HG03135 (cell line): Measurements from ENCODE around the gene FILIP1.

Source experiments
- ATAC-seq: cut with Tn5 transposase; IDR thresholded peaks from one replicate; pipeline ENCODE4 v1.9.1; 2021; ENCODE audit warnings: mild to moderate bottlenecking, moderate library complexity; ENCODE audit not compliant: unreplicated experiment

Gene FILIP1

DNA sequence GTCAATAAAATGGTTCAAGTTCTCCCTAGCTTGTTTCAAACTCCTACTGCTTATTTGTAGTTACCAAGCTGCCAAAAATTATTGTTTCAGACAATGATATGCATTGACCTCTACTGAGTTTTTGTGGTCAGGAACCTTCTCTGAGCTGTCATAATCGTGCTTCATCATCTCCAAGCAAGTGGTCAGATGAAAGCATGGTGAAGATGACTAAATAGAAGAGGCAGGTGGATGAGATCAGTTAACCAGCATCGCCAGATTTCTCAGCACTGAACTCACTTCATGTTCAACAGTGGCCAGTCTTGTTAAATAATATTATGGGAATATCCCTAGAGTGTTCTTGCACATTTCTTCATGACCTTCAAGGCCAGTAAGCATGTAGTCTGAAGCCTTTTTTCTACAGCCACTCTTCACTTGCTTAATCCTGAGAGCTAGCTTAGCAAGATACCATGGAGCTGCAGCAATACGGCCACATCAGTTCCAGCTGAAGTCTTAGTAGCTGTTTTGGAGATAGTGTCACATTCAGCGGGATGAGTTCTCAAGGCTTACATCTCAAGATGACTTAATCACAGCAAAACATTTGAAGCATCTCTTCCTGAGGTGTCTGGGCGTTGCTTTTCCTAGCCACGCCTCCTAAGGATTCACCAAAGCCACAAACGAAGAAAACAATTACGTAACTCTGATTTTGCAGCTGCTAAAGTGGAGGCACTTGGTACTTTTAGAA lies 107.4 kb downstream of the FILIP1 start:
- no peak for ATAC-seq

DNA sequence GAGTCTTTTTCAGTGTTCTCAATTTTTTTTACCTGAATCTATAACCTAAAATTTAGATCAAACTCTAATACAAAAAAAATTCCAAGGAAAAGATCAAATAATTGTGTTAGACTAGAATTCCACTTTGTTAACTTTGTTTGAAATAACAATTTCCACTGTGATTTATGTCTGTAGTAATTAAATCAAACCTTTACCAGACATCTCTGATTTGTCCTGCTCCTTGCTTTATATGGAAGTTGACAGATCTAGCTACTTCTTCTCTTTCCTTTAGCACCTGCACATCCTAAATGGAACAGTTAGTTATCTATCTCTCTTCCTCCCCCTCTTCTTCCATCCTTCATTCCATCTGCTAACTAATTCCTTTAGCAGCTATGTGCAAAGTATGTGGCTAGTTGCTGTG lies 109.5 kb downstream of the FILIP1 start:
- ATAC-seq = no peak

- ATAC-seq = no peak
Measured at GRCh38 chr6:75382634-75382900, 111.0 kb downstream of the FILIP1 start.

DNA sequence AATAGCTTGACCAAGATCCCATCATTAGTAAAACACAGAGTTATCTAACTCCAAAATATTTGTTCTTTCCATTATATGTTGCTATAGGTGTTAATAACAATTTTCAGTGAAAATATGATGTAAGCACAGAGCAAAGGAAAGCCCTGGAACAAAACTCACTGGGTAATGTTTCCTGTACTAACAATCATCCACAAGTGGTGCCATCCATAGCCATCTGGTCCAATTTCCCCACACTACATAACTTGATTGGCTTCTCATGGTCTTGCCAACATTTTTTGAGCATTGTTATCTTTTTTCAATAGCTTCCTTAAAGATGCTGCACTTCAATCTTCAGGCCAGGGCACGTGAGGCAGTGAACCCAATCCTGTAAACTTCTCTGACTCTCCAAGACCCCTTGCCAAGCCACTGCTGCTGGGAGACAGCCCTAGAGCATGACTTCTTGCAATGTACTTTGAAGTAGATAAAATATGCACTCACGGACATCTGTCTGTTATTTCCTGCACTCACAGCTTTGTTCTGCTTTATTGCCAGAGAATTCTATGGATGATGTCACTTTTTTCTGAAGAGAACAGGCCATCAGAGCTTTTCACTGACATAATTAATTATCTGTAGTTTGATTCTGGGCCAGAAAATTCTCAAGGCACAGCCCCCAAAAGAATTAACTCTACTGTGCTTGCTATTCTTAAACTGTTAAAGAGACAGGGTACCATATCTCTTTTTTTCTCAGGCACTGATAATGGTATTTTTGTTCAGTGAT lies 111.5 kb downstream of the FILIP1 start:
- ATAC-seq = no peak

GRCh38 chr6:75379536-75379935 lies 114.1 kb downstream of the FILIP1 start:
- ATAC-seq = no peak

- no peak for ATAC-seq
Measured at GRCh38 chr6:75378101-75378500, 115.5 kb downstream of the FILIP1 start.

- ATAC-seq = no peak
Measured at GRCh38 chr6:75377386-75377785, 116.2 kb downstream of the FILIP1 start.

GRCh38 chr6:75376347-75377024 lies 117.1 kb downstream of the FILIP1 start:
- ATAC-seq = no peak

GRCh38 chr6:75374961-75375400 lies 118.6 kb downstream of the FILIP1 start:
- ATAC-seq = no peak

- no peak for ATAC-seq
Measured at GRCh38 chr6:75372884-75373283, 120.7 kb downstream of the FILIP1 start.

GRCh38 chr6:75370011-75370410 lies 123.6 kb downstream of the FILIP1 start:
- no peak for ATAC-seq

DNA sequence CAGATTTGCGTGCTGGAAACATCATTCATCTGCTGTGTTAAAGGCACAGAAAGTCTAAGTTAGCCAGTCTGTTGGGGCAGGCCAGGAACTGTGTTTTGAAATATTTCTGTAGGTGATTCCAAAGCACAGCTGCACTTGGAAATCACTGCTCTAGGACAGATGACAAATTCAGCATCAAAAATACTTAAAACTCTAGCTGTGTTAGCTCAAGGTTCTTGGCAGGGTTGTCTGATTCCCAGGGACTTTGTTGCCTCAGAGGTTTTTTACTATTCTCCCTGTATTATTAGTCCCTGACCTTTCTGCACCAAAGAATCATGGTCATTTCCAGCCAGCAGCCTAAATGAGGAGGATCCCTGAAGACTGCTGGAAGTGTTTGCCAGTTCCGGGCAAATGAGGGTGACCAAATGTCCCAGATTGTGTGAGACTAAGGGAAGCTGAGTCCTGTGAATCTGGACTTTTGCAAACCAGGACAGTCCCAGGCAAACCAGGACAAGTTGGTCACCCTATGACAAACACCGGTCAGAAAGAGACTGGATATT lies 124.7 kb downstream of the FILIP1 start:
- ATAC-seq = no peak

DNA sequence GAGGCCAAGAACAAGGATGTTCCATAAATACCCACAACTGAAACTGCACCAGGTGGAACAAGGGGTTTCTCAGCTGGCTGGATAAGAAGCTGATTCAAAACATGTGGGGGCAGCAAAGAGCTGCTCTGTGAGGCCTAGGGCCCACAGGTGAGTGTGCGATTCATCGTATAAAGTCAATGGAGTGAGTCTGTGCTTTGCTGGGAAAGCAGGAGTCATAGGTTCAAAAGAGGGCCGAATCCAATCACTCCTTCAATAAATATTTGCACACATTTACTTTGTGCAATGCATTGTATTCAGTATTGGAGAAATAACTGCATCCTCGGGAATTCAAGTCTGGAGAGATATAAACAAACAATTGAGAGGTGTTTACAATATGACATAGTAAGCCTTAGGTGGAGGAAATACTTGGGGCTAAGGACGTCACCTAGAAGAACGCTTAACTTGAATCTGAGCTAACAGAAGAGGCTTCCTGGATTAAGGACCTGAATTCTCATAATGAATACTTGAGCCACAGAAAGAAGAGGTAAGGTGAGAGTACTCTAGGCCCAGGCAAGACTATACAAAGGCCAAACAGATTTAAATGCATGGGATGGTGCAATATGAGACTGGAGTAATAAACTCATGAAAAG lies 125.3 kb downstream of the FILIP1 start:
- no peak for ATAC-seq

- ATAC-seq = no peak
Measured at GRCh38 chr6:75363304-75363703, 130.3 kb downstream of the FILIP1 start.

DNA sequence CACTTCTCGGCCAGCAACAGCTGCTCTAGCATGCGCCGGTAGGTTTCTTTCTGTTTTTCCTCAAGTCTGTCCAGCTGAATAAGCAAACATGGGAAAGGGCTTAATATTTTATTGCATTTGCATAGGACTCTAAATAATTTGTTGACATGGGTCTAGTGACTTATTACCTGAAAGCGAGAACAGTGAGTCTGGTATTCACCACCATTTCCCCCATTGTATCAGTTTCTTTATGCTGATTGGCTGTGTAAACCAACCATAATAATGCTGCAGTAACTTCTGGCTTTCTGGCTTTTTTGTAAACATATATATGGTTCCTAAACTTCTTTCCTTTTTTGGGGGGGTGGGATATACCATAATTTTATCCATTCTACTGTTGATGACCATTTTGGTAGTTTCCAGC lies 140.0 kb downstream of the FILIP1 start:
- no peak for ATAC-seq

DNA sequence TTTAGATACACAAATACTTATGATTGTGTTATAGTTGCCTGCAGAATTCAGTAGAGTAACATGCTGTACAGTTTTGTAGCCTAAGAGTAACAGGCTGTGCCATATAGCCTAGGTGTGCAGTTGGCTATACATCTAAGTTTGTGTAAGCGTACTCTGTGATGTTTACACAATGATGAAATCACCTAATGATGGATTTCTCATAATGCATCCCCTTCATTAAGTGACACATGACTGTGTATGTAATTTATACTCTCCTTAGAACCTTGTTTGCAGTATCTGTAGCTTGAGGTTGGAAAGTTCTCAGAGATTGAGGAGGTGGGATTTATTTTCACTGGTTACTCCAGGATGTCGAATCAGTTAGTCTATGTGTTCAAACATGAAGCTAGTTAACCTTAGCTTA lies 142.0 kb downstream of the FILIP1 start:
- no peak for ATAC-seq

DNA sequence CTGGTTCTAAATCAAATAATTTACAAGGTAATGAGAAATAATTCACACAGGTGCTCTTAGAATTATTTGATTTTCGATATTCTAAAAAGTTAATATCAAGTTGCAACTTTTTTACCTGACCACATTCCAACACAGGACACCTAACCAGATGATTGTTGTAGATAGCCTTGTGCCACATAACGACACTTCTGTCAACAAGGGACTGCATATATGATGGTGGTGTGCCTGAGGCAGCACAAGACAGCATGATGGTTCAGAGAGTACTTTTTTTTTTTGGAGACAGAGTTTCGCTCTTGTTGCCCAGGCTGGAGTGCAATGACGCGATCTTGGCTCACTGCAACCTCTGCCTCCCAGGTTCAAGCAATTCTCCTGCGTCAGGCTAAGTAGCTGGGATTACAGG lies 142.8 kb downstream of the FILIP1 start:
- no peak for ATAC-seq

GRCh38 chr6:75350156-75350555 lies 143.4 kb downstream of the FILIP1 start:
- no peak for ATAC-seq

DNA sequence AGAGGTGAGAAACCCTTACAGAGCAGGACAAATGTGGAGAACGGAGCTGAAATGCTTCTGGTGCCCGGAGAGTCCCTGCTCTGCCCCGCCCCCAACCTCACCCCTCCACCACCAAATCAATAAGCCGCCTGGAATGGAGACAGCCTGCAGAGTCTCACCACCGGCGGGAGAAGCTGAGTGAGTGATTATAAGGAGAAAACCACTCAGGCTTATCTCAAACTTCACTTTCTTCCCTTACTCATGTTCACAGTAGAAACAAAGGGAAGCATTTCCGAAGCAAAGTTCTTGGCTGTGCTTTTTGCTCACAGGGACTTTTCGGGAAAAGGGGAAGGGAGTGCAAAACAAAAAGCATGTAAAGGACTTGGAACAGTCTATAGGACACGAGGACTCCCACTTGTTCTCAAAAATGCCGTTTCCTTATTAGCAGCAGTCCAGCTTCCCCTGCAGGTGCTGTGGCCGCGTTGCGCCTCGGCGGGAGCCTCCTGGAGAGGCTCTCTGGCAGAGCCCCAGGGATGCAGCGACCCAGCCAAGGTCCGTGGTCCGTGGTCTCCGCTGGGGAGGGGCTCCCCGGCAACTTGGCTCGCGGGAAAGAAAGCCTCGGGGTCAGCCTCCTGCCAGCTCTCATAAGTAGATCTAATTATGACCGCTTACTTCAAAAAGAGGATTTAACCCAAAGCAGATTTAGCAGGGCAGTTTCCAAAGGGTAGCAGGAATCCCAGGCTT lies 144.2 kb downstream of the FILIP1 start:
- ATAC-seq = no peak

DNA sequence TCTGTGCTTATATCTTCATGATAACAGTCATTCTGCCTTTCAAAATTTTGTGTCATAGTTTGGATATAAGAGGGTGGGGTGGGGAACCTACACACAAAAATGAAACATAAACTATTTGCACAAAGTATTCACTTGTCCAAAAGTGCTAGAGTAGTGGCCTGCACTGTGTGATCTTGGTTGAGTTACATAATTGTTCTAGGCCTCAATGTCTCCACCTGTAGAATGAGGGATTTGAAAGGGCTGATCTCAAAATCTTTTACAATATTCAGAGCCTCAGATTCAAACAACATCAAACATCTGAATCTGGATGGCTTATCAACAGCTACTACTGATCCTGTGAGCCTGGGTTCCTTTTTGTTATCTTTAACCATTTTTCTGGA lies 144.7 kb downstream of the FILIP1 start:
- ATAC-seq = no peak
